ENCODE measurements around the gene SLC5A7. TPM values are rescaled to one million over a fixed set of nuclear protein-coding genes. Genes with fewer than 3 reads are reported as not detected.

SLC5A7 gene
- polyA plus RNA-seq, 2 of the 4 experiments (the other 2 are of a cell fraction) = not detected

- Histone ChIP-seq H3K4me1 (no peaks in the 10 kb centered on the region), H3K4me3 (no peak overlapping the region), H3K4me2 (no peak overlapping the region), H3K27ac (no peak overlapping the region), H3K9me3 (0 out of 3 replicates have a peak, but pooled peaks cover 2% of the 10 kb centered on the region)
- ChIA-PET CTCF (no interaction called here), POLR2A (no interaction called here)
- TF ChIP-seq FOXS1 (CRISPR knock-in tag; IDR thresholded peaks at IDR 0.05) (no peak), HOXA7 (CRISPR knock-in tag; IDR thresholded peaks at IDR 0.05) (no peak), GATA3 (IDR thresholded peaks at IDR 0.05; ENCODE audit: borderline replicate concordance) (no peak), TP53 (CRISPR knock-in tag; IDR thresholded peaks at IDR 0.05) (no peak), ZC3H11A (IDR thresholded peaks at IDR 0.05) (no peak), USF2 (IDR thresholded peaks at IDR 0.05) (no peak), ESRRA (IDR thresholded peaks at IDR 0.05; ENCODE audit: borderline replicate concordance, low read length) (no peak), BHLHE40 (IDR thresholded peaks at IDR 0.05; ENCODE audit: low read depth, low read length) (no peak), HOXB5 (CRISPR knock-in tag; IDR thresholded peaks at IDR 0.05) (no peak), CBX2 (IDR thresholded peaks at IDR 0.05; ENCODE audit: borderline replicate concordance, low read depth) (no peak), EHF (CRISPR knock-in tag; IDR thresholded peaks at IDR 0.05) (no peak), MAFK (IDR thresholded peaks at IDR 0.05; ENCODE audit: partially characterized antibody) (no peak), ZNF302 (CRISPR knock-in tag; IDR thresholded peaks at IDR 0.05) (no peak), HES2 (IDR thresholded peaks at IDR 0.05) (no peak), ZFP36 (IDR thresholded peaks at IDR 0.05; ENCODE audit: borderline replicate concordance, partially characterized antibody) (no peak), HDAC2 (IDR thresholded peaks at IDR 0.05) (no peak)
- ATAC-seq = no peak
- FAIRE-seq = no peak
- no peak for DNase-seq (ENCODE audit: low read depth in 1 of 2, low spot score in 1 of 2)
- 9% methylated on average over 1 of the region's 1 CpG for WGBS (ENCODE audit: missing lambda C conversion rate)
Observed at GRCh38 chr2:107964185-107964584, 22.1 kb upstream of the SLC5A7 start.

GRCh38 chr2:107984707-107985106 lies 1.6 kb upstream of the SLC5A7 start:
- no peak for ATAC-seq
- POLR2A ChIA-PET = no interaction called here
- no peak for TF ChIP-seq MAX (IDR thresholded peaks at IDR 0.05)
- no peak for TF ChIP-seq BHLHE40 (IDR thresholded peaks at IDR 0.05; ENCODE audit: low read depth, low read length)
- TF ChIP-seq JUNB (IDR thresholded peaks at IDR 0.05) = no peak
- no peak for TF ChIP-seq JUN (IDR thresholded peaks at IDR 0.05)
- no peak for TF ChIP-seq POLR2AphosphoS2 (conservative IDR thresholded peaks at IDR 0.05; ENCODE audit: low read length)
- TF ChIP-seq HOXB5 (CRISPR knock-in tag; IDR thresholded peaks at IDR 0.05) = no peak
- no peak for TF ChIP-seq CEBPB (IDR thresholded peaks at IDR 0.05)
- TF ChIP-seq ELK1 (IDR thresholded peaks at IDR 0.05; ENCODE audit: low read depth, low read length) = no peak
- no peak for TF ChIP-seq RAD21 (conservative IDR thresholded peaks at IDR 0.05 in 1 of 2, IDR thresholded peaks at IDR 0.05 in 1 of 2)
- TF ChIP-seq ZFP36 (IDR thresholded peaks at IDR 0.05; ENCODE audit: borderline replicate concordance, partially characterized antibody) = no peak
- no peak for DNase-seq (ENCODE audit: low read depth in 1 of 2, low spot score in 1 of 2)
- Histone ChIP-seq H3K4me3 (no peak overlapping the region), H3K9me3 (no peaks in the 10 kb centered on the region), H3K4me1 (no peaks in the 10 kb centered on the region), H3K27ac (no peak overlapping the region), H3K4me2 (no peak overlapping the region)
- FAIRE-seq = no peak
- 83% methylated on average over 2 of the region's 2 CpGs for WGBS (ENCODE audit: missing lambda C conversion rate)
- CTCF ChIA-PET = no interaction called here

- CTCF ChIA-PET = no interaction called here
Observed at GRCh38 chr2:107988108-107988507, 1.8 kb downstream of the SLC5A7 start.

More at GRCh38 chr2:107988108-107988507, 1.8 kb downstream of the SLC5A7 start:
- no peak overlapping the region for H3K4me3 ChIP-seq
- POLR2A ChIA-PET = no interaction called here
- H3K27ac ChIP-seq = no peak overlapping the region
- FAIRE-seq (no peak), ATAC-seq (no peak), DNase-seq (ENCODE audit: low read depth in 1 of 2, low spot score in 1 of 2) (no peak)
- H3K4me2 ChIP-seq = no peak overlapping the region
- TF ChIP-seq FOXS1 (CRISPR knock-in tag; IDR thresholded peaks at IDR 0.05) (no peak), E2F6 (IDR thresholded peaks at IDR 0.05; ENCODE audit: borderline replicate concordance, low read depth) (no peak), RARB (CRISPR knock-in tag; IDR thresholded peaks at IDR 0.05) (no peak), CEBPB (IDR thresholded peaks at IDR 0.05) (no peak), HOXA7 (CRISPR knock-in tag; IDR thresholded peaks at IDR 0.05) (no peak), GATA3 (IDR thresholded peaks at IDR 0.05; ENCODE audit: borderline replicate concordance) (no peak), FOSB (CRISPR knock-in tag; IDR thresholded peaks at IDR 0.05) (no peak), BCL3 (IDR thresholded peaks at IDR 0.05) (no peak), CHD4 (IDR thresholded peaks at IDR 0.05; ENCODE audit: borderline replicate concordance) (no peak), FOSL2 (IDR thresholded peaks at IDR 0.05) (no peak), FOSL2 (CRISPR knock-in tag; IDR thresholded peaks at IDR 0.05) (no peak)
- no peaks in the 10 kb centered on the region for H3K4me1 ChIP-seq
- 77% methylated on average over 10 of the region's 10 CpGs for WGBS (ENCODE audit: missing lambda C conversion rate)
- H3K9me3 ChIP-seq = no peaks in the 10 kb centered on the region

Measured in A549 (cell line).